ENCODE data around the gene CRYGC. TPM values are rescaled to one million over a fixed set of nuclear protein-coding genes. Genes with fewer than 3 reads are reported as not detected.

CRYGC gene
- total RNA-seq, 3 donors from 2014 or later: not detected

- Histone ChIP-seq H3K27ac (no peak overlapping the region), H3K4me3 (no peak overlapping the region), H3K9me3 (peaks cover 0 to 6% of the 10 kb centered on the region in 2 donors), H3K27me3 (no peaks in the 10 kb centered on the region), H3K4me1 (no peaks in the 10 kb centered on the region), H3K36me3 (no peaks in the 10 kb centered on the region)
- no peak for DNase-seq (ENCODE audit: low spot score in 2 of 2)
- intact Hi-C loops (cut with DNase I; ENCODE audit: low total_unique reads): no loop called here
- TF ChIP-seq CTCF (IDR thresholded peaks at IDR 0.05): no peak
- TF ChIP-seq POLR2AphosphoS5 (IDR thresholded peaks at IDR 0.05): no peak
- no peak for TF ChIP-seq POLR2A (IDR thresholded peaks at IDR 0.05)
Measured at GRCh38 chr2:208153156-208153555, 23.5 kb upstream of the CRYGC start.

DNA sequence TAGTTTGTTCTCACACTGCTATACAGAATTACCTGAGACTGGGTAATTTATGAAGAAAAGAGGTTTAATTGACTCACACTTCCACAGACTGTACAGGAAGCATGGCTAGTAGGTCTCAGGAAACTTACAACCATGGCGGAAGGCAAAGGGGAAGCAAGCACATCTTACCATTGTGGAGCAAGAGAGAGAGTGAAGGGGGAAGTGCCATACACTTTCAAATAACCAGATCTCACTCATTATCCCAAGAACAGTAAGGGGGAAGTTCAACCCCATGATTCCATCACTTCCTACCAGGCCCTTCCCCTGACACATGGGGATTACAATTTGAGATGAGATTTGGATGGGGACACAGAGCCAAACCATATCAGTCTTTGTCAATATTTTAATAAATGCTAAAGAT lies 21.3 kb upstream of the CRYGC start:
- intact Hi-C loops (cut with DNase I; ENCODE audit: low total_unique reads): no loop called here

DNA sequence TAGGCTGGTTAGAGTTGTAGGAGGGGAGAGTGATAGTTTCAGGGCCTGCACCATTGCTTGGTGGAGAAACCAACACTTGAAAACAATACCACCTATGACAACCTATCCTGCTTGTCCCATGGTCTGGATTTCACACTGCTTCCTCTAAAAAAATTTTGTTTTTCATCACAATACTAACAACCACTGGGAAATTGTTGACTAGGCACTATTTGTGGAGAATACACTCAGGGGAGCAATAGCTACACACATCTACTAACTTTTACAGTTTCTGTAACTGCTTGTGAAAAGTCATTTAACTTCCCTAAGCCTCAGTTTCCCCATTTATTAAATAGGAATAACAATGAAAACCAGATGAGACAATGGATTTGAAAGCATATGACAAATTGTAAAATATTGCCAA lies 20.5 kb upstream of the CRYGC start:
- no peak for DNase-seq (ENCODE audit: low spot score in 2 of 2)
- no peak for TF ChIP-seq CTCF (IDR thresholded peaks at IDR 0.05)
- TF ChIP-seq POLR2A (IDR thresholded peaks at IDR 0.05): no peak
- no peak for TF ChIP-seq POLR2AphosphoS5 (IDR thresholded peaks at IDR 0.05)
- Histone ChIP-seq H3K27ac (no peak overlapping the region), H3K4me1 (no peaks in the 10 kb centered on the region), H3K27me3 (no peaks in the 10 kb centered on the region), H3K9me3 (peaks cover 0 to 6% of the 10 kb centered on the region in 2 donors), H3K36me3 (no peaks in the 10 kb centered on the region), H3K4me3 (no peak overlapping the region)
- intact Hi-C loops (cut with DNase I; ENCODE audit: low total_unique reads): no loop called here

More for the DNA sequence above, 21.3 kb upstream of the CRYGC start:
- TF ChIP-seq POLR2AphosphoS5 (IDR thresholded peaks at IDR 0.05): no peak
- no peak for TF ChIP-seq POLR2A (IDR thresholded peaks at IDR 0.05)
- no peak for TF ChIP-seq CTCF (IDR thresholded peaks at IDR 0.05)
- no peak for DNase-seq (ENCODE audit: low spot score in 2 of 2)
- no peak overlapping the region for H3K27ac ChIP-seq
- no peaks in the 10 kb centered on the region for H3K36me3 ChIP-seq
- H3K4me1 ChIP-seq: no peaks in the 10 kb centered on the region
- H3K4me3 ChIP-seq: no peak overlapping the region
- no peaks in the 10 kb centered on the region for H3K27me3 ChIP-seq
- H3K9me3 ChIP-seq: peaks cover 0 to 6% of the 10 kb centered on the region in 2 donors

- TF ChIP-seq CTCF (IDR thresholded peaks at IDR 0.05): no peak
- TF ChIP-seq POLR2A (IDR thresholded peaks at IDR 0.05): no peak
- no peak for TF ChIP-seq POLR2AphosphoS5 (IDR thresholded peaks at IDR 0.05)
- Histone ChIP-seq H3K27ac (no peak overlapping the region), H3K4me1 (no peaks in the 10 kb centered on the region), H3K27me3 (no peaks in the 10 kb centered on the region), H3K9me3 (peaks cover 0 to 6% of the 10 kb centered on the region in 2 donors), H3K36me3 (no peaks in the 10 kb centered on the region), H3K4me3 (no peak overlapping the region)
- no peak for DNase-seq (ENCODE audit: low spot score in 2 of 2)
- intact Hi-C loops (cut with DNase I; ENCODE audit: low total_unique reads): no loop called here
Measured at GRCh38 chr2:208148803-208149202, 19.2 kb upstream of the CRYGC start.

DNA sequence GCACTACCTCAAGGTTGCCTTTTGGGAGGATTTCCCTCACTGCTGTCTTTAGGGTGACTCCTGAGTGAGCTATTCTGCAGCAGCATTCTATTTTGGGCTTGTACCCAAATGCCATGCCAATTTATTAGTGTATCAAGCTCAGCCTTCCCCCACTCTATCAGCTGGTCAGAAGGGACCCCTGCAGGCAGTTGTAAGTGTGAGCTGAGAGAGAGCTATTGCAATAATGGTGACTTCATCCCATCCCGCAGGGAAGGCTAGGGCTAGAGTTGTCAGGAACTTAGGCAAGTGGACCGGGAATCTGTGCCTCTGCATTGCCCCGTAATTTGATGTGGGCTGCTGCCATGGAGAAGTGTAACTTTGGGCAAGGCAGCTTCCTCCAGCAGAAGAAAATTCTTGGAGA lies 18.1 kb upstream of the CRYGC start:
- H3K4me1 ChIP-seq: no peaks in the 10 kb centered on the region
- DNase-seq (ENCODE audit: low spot score in 2 of 2): no peak
- no peaks in the 10 kb centered on the region for H3K36me3 ChIP-seq
- intact Hi-C loops (cut with DNase I; ENCODE audit: low total_unique reads): no loop called here
- TF ChIP-seq POLR2AphosphoS5 (IDR thresholded peaks at IDR 0.05) (no peak), CTCF (IDR thresholded peaks at IDR 0.05) (no peak), POLR2A (IDR thresholded peaks at IDR 0.05) (no peak)
- H3K4me3 ChIP-seq: no peak overlapping the region
- peaks cover 0 to 6% of the 10 kb centered on the region in 2 donors for H3K9me3 ChIP-seq
- H3K27me3 ChIP-seq: no peaks in the 10 kb centered on the region
- H3K27ac ChIP-seq: no peak overlapping the region

Measured in breast epithelium (tissue), 4 donors.